Neural progenitor cell (in vitro differentiated cells): ENCODE measurements around the gene R3HDM2.

Experiments used
- CTCF ChIP-seq: fragments of 200-600 bp; sonication (generic); IDR thresholded peaks from 2 replicates; pipeline ENCODE4 v1.5.1; 2017; ENCODE audit warnings: antibody characterized with exemption, mild to moderate bottlenecking
- EZH2phosphoT487 ChIP-seq: fragments of 200-600 bp; sonication (generic); IDR thresholded peaks from 2 replicates; pipeline ENCODE4 v1.6.1; 2017; ENCODE audit warnings: antibody characterized with exemption

- TF ChIP-seq CTCF (no peak), EZH2phosphoT487 (no peak)
Observed at GRCh38 chr12:57368349-57369095, 62.3 kb downstream of the R3HDM2 start.
